Activated naive CD8-positive, alpha-beta T cell treated with anti-CD3 and anti-CD28 coated beads for 36 hours (primary cell): ENCODE measurements around the gene SLC37A2. TPM values are rescaled to one million over a fixed set of nuclear protein-coding genes. Genes with fewer than 3 reads are reported as not detected.

Experiments
- DNase-seq: peaks from one replicate; pipeline ENCODE4 v3.0.0; 2021
- H3K27ac Mint-ChIP-seq: one replicate; pipeline ENCODE4 v1.8.0; 2022; ENCODE audit warnings: mild to moderate bottlenecking, moderate library complexity, mixed read lengths
- H3K27me3 Mint-ChIP-seq: one replicate; pipeline ENCODE4 v1.8.0; 2022; ENCODE audit warnings: mild to moderate bottlenecking, mixed read lengths
- H3K36me3 Mint-ChIP-seq: one replicate; pipeline ENCODE4 v1.8.0; 2021; ENCODE audit warnings: mild to moderate bottlenecking, mixed read lengths
- H3K4me1 Mint-ChIP-seq: one replicate; pipeline ENCODE4 v1.8.0; 2021; ENCODE audit warnings: mixed read lengths
- H3K4me3 Mint-ChIP-seq: one replicate; pipeline ENCODE4 v1.8.0; 2022; ENCODE audit warnings: mild to moderate bottlenecking, moderate library complexity, mixed read lengths
- H3K9me3 Mint-ChIP-seq: one replicate; pipeline ENCODE4 v1.8.0; 2022; ENCODE audit warnings: mixed read lengths
- total RNA-seq, 2 experiments: library from RNA; stranded (reverse); gene quantifications; one replicate each; pipeline ENCODE4 v1.2.3, GENCODE V29; 2021

SLC37A2 gene
- total RNA-seq, 2 experiments from 2014 or later = 0.47 to 0.50 TPM

DNA sequence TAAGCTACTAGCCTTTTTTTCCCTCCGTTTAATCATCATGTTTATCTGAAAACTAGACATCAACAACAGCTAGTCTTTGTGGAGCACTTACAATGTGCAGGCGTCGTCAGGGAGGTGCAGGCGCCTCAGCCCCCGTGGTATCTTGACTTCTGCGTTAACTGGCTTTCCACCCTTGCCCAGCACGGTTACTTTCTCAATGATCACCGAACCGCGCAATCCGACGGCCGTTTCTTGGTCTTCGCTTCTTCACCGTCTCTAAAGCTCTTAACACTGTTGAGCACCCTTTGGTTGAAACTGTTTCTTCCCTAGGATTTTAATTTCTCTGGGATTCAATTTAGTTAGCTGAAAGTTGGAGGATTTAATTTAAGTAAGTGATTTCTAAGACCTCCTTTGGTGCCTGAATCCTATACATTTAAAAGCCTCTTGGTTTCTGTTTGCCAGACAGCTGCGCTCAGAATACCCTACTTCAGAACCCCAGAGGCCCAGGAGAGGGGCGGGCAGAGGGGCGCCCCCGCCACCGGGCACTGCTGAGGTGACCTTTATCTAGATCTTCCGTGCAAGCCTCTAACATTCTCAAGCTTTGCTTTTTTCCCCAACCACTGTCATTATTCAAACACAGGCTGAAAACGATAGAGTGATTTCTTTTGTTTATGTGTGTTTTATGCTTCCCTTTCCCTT lies 66.3 kb downstream of the SLC37A2 start:
- Mint-ChIP-seq H3K27ac (peak overlapping the region; percentile 47), H3K4me3 (no peak overlapping the region), H3K27me3 (peaks cover 59% of the 10 kb centered on the region)

DNA sequence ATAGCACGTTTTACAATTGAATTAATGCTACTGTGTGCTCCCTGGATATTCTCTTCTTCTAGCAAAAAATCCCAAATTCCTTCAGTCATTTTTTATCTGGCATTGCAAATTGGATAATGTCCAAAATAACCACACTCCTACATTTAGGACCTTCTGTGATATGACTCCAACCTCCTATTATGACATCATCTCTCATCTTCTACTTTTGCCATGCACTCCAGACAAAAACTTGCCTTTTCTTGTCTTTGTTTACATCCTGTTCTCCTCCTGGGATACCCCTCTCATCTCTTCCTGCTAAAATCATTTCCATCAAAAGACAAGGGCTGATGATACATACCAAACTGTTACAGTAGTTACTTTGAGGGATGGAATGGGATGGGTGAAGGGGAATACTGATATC lies 69.0 kb downstream of the SLC37A2 start:
- Mint-ChIP-seq H3K4me3 (no peak overlapping the region), H3K36me3 (no peaks in the 10 kb centered on the region), H3K4me1 (no peaks in the 10 kb centered on the region), H3K27me3 (peaks cover 60% of the 10 kb centered on the region), H3K27ac (no peak overlapping the region), H3K9me3 (no peaks in the 10 kb centered on the region)
- DNase-seq = no peak

More for the DNA sequence above, 66.3 kb downstream of the SLC37A2 start:
- no peak for DNase-seq
- Mint-ChIP-seq H3K9me3 (no peaks in the 10 kb centered on the region), H3K36me3 (no peaks in the 10 kb centered on the region), H3K4me1 (no peaks in the 10 kb centered on the region)

- Mint-ChIP-seq H3K4me1 (no peaks in the 10 kb centered on the region), H3K27me3 (peaks cover 55% of the 10 kb centered on the region), H3K9me3 (no peaks in the 10 kb centered on the region), H3K27ac (no peak overlapping the region), H3K4me3 (no peak overlapping the region), H3K36me3 (no peaks in the 10 kb centered on the region)
- DNase-seq = no peak
Measured at GRCh38 chr11:125132596-125132995, 69.5 kb downstream of the SLC37A2 start.

GRCh38 chr11:125136001-125136400 lies 72.9 kb downstream of the SLC37A2 start:
- Mint-ChIP-seq H3K4me1 (no peaks in the 10 kb centered on the region), H3K36me3 (no peaks in the 10 kb centered on the region), H3K27me3 (peaks cover 52% of the 10 kb centered on the region), H3K9me3 (no peaks in the 10 kb centered on the region), H3K27ac (no peak overlapping the region), H3K4me3 (no peak overlapping the region)
- no peak for DNase-seq

DNA sequence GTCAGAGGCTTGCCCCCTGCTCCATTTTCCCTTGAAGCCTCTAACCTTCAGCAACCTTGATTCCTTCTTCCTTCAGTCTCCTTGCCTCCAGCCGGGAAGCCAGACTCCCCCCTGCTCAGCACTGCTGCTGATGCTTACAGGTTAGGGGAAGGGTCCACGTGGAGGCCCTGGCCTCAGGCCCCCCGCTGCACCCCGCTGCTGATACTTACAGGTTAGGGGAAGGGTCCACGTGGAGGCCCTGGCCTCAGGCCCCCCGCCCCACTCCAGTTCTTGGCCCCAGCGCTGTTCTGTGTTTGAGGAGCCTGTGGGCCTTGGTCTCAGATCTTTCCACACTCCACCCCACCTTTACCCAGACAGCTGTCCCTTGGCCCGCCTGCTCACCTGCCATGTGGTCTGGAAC lies 75.9 kb downstream of the SLC37A2 start:
- Mint-ChIP-seq H3K4me3 (no peak overlapping the region), H3K27me3 (peaks cover 56% of the 10 kb centered on the region), H3K36me3 (no peaks in the 10 kb centered on the region), H3K27ac (no peak overlapping the region), H3K9me3 (no peaks in the 10 kb centered on the region), H3K4me1 (peaks cover 2% of the 10 kb centered on the region)
- DNase-seq = no peak

DNA sequence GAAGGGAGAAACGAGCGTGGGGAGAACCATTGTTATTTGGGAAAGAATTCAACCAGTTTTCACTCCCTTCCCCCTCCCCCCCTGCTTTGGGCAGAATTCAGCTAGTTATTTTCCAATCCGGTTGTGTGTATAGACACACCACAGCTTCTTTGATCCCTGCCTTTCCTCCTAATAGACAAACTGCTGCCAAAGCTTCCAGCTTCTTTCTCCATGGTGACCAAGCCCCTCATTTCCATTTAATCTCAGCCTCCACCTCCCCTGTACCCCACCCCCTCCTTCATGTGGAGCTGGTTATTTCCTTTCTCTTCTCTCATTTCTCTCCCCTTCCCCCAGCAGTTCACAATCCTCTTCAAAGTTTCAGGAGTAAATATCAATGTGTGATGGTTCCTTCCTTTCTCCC lies 76.7 kb downstream of the SLC37A2 start:
- no peak for DNase-seq
- H3K4me3 Mint-ChIP-seq = no peak overlapping the region

More for the DNA sequence above, 76.7 kb downstream of the SLC37A2 start:
- no peak overlapping the region for H3K27ac Mint-ChIP-seq
- H3K27me3 Mint-ChIP-seq = peaks cover 50% of the 10 kb centered on the region
- H3K9me3 Mint-ChIP-seq = no peaks in the 10 kb centered on the region
- H3K36me3 Mint-ChIP-seq = no peaks in the 10 kb centered on the region
- H3K4me1 Mint-ChIP-seq = peaks cover 2% of the 10 kb centered on the region

Other genes with a start within 250 kb of the SLC37A2 start
- 10 to 100 TPM; 17.9 to 23.7 TPM for gene ROBO3, start 197.9 kb upstream of the SLC37A2 start, total RNA-seq
- not detected for gene ROBO4, start 165.4 kb upstream of the SLC37A2 start, total RNA-seq
- gene HEPN1, start 144.1 kb upstream of the SLC37A2 start, total RNA-seq = not detected
- not detected for gene HEPACAM, start 127.3 kb upstream of the SLC37A2 start, total RNA-seq
- 1 to 10 TPM; 4.3 to 4.5 TPM for gene CCDC15, start 109.1 kb upstream of the SLC37A2 start, total RNA-seq
- gene TMEM218, start 48.3 kb downstream of the SLC37A2 start, total RNA-seq = 10 to 100 TPM; 16.6 to 18.1 TPM
- gene PKNOX2, start 101.4 kb downstream of the SLC37A2 start, total RNA-seq = not detected